KBM-7 (cell line): Measurements from ENCODE around the gene CDK13.
"Not testable (repeated sequence)": the region's sequence is repeated elsewhere in the genome, so short reads cannot be mapped to it uniquely, and the experiment has no call there.

Experiments
- DNase-seq: peaks from one replicate; pipeline ENCODE4 v3.0.0-alpha.2; 2015
- in situ Hi-C: fragments of 300-500 bp; cut with MboI; formaldehyde crosslinking; loops from 2 replicates; pipeline ENCODE4 v1.14.3; 2020; ENCODE audit warnings: low sequenced_read_pairs, low pct_unique_long_range_greater_than_20kb, mixed read lengths

Gene CDK13

GRCh38 chr7:40134428-40135316 lies 184.6 kb downstream of the CDK13 start, which contains the start of the genes MPLKIP and SUGCT:
Gene MPLKIP, minus strand, starts transcription at chr7:40134622. Its CDS starts 55 bp downstream, at chr7:40134567.
Gene SUGCT, plus strand, starts transcription at chr7:40135005.
- peak; percentile 92 for DNase-seq
- in situ Hi-C loops, result no loop called here

- in situ Hi-C loops, result no loop called here
- no peak for DNase-seq
Observed at GRCh38 chr7:40135317-40135610, 185.2 kb downstream of the CDK13 start.

DNA sequence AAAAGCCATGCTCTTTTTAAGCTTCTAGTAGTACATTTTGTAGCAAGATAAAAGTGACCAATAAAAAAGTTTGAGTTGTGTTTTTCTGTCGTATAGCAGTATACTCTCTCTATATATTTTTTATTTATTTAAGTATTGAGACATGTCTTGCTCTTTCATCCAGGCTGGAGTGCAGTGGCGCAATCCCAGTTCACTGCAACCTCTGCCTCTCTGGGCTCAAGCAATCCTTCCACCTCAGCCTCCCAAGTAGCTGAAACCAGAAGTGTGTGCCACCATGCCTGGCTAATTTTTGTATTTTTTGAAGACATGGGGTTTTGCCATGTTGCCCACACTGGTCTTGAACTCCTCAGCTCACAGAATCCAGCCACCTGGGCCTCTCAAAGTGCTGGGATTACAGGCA lies 187.5 kb downstream of the CDK13 start:
- in situ Hi-C loops, result no loop called here
- no peak for DNase-seq

GRCh38 chr7:40138973-40139372 lies 188.9 kb downstream of the CDK13 start:
- in situ Hi-C loops, result no loop called here
- no peak for DNase-seq

GRCh38 chr7:40139891-40140290 lies 189.8 kb downstream of the CDK13 start:
- in situ Hi-C loops, DNase-seq: not testable (repeated sequence)

DNA sequence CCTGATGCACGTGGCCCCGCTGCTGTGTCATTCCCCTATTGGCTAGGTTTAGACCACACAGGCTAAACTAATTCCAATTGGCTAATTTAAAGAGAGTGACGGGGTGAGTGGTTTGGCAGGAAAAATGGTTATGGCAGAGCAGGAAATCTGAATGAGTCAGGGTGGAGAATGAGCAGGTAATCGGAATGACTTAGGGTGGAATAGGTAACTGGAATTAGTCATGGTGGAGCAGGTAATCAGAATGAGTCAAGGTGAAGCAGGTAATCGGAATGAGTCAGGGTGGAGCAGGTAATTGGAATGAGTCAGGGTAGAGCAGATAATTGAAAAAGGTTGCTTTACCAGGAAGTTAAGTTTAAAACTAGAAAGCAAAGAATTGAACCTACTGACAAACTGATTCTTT lies 191.9 kb downstream of the CDK13 start:
- in situ Hi-C loops, DNase-seq: not testable (repeated sequence)

- in situ Hi-C loops, DNase-seq: not testable (repeated sequence)
Observed at GRCh38 chr7:40145596-40146130, 195.6 kb downstream of the CDK13 start.

DNA sequence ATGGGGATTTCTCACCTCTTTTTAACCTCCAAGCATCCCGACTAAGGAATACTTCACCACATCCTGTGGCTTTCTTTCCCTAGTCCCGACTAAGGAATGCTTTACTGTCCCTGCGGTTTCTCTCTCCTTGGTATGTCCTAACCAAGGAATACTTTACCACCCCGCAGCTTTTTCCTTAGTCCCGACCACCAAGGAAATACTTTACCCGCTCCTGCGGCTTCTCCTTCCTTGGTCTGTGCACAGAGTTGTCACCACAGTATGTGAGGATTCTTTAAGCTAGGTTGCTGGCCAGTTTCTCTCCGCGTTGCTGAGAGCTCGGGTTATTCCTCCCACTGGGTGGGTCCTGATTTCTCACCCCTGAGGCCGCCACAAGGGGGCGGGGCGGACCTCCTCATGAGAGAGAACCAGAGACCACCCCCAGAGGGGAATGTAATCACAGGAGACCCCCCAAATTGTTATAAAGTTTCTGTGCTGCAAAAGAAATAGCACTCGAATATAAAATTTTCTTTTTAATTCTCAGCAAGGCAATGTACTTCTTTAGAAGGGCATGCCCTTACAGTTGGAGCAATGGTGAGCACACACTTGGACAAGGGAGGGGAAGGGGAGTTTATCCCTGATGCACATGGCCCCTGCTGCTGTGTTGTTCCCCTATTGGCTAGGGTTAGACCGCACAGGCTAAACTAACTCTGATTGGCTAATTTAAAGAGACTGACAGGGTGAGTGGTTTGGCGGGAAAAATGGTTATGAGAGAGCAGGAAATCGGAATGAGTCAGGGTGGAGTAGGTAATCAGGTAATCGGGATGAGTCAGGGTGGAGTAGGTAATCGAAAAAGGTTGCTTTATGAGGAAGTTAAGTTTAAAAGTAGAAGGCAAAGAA lies 197.6 kb downstream of the CDK13 start:
- in situ Hi-C loops, result no loop called here
- no peak for DNase-seq

GRCh38 chr7:40148247-40148580 lies 198.2 kb downstream of the CDK13 start:
- in situ Hi-C loops, DNase-seq: not testable (repeated sequence)

GRCh38 chr7:40148671-40149070 lies 198.6 kb downstream of the CDK13 start:
- DNase-seq, result no peak

More at GRCh38 chr7:40148671-40149070, 198.6 kb downstream of the CDK13 start:
- in situ Hi-C loops, result no loop called here
